ENCODE measurements around the gene MVK.

MVK gene

DNA sequence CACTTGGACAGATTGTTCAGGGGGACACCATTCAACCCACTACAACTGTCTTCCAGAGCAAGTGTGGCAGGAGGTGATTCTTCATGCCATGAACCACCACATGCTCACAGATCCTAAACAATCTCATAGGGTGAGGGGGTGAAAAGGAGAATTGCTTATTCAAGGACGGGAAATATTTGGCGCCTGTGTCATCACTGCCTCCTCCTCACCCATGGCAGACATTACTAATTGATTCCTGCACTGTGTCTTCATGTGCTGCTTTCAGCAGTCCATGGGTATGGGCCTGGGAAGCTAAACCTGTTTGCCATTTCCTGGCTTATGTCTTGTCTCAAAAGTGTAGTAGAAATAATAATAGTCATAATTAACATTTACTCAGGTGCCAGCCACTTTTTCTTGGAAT, 31.6 kb upstream of the MVK start:
- CTCF ChIA-PET, result no interaction called here
- DNase-seq (ENCODE audit: extremely low spot score), result no peak
- POLR2A ChIA-PET, result no interaction called here
- TF ChIP-seq L3MBTL2 (conservative IDR thresholded peaks at IDR 0.05) (no peak), HDGF (IDR thresholded peaks at IDR 0.05; ENCODE audit: borderline replicate concordance) (no peak), FOXM1 (IDR thresholded peaks at IDR 0.05; ENCODE audit: borderline replicate concordance) (no peak), SP1 (IDR thresholded peaks at IDR 0.05) (no peak), CTBP1 (IDR thresholded peaks at IDR 0.05; ENCODE audit: borderline replicate concordance) (no peak), SUZ12 (IDR thresholded peaks at IDR 0.05) (no peak), TARDBP (IDR thresholded peaks at IDR 0.05) (no peak), ARNT (IDR thresholded peaks at IDR 0.05) (no peak), FOXK2 (IDR thresholded peaks at IDR 0.05) (no peak), LEF1 (IDR thresholded peaks at IDR 0.05; ENCODE audit: borderline replicate concordance) (no peak)

DNA sequence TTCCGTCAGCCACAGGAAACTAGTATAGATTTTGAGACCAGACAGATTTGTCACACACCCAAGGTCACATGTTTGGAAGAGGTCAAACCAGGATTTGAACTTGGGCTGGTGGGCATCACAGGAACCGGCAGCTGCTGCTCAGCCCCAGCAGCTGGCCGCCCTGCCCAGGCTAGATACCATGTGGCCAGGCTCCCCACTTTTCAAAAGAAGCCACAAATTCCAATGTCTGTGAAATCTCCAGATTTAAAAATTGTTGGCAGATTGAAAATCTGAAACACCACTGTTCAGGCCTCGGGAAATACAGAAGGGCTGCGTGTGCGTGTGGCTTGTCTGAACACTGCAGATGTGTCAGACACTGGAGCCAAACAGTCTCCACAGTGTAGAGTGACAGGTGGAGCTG, 30.7 kb upstream of the MVK start:
- CTCF ChIA-PET, result no interaction called here
- TF ChIP-seq, protein P1, sequence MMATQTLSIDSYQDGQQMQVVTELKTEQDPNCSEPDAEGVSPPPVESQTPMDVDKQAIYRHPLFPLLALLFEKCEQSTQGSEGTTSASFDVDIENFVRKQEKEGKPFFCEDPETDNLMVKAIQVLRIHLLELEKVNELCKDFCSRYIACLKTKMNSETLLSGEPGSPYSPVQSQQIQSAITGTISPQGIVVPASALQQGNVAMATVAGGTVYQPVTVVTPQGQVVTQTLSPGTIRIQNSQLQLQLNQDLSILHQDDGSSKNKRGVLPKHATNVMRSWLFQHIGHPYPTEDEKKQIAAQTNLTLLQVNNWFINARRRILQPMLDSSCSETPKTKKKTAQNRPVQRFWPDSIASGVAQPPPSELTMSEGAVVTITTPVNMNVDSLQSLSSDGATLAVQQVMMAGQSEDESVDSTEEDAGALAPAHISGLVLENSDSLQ (IDR thresholded peaks at IDR 0.05), result no peak
- no peak for TF ChIP-seq HDGF (IDR thresholded peaks at IDR 0.05; ENCODE audit: borderline replicate concordance)
- DNase-seq (ENCODE audit: extremely low spot score), result no peak
- POLR2A ChIA-PET, result no interaction called here

DNA sequence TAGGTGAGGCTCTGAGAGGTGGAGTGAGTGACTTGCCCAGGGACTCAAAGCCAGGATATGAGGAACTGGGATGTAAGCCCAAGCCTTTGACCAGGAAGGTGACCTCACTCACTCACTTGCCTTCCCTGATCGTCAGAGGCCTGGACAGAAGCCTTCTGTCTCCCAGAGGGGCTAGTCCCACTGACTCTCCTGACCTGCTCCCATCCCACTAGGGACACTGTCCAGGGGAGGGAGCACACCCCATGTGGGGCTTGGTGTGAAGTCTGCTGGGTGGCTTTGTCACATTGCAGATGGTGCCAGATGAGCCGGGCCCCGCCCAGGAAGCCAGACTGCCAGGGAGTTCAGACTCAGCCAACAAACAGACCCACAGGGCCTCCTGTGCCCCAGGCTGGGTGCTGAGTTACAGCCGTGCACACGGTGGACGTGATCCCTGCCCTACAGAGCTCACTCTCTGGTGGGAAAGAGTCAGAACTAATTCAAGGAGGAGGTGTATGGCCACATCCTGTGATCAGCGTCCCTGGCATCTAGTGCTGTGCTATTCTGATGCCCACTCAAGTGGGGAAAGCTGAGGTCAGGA, 28.6 kb upstream of the MVK start:
- TF ChIP-seq LEF1 (IDR thresholded peaks at IDR 0.05; ENCODE audit: borderline replicate concordance) (no peak), CTBP1 (IDR thresholded peaks at IDR 0.05; ENCODE audit: borderline replicate concordance) (no peak), SP1 (IDR thresholded peaks at IDR 0.05) (no peak), FOXA1 (IDR thresholded peaks at IDR 0.05) (no peak), NFRKB (IDR thresholded peaks at IDR 0.05) (no peak), ARNT (IDR thresholded peaks at IDR 0.05) (no peak), TARDBP (IDR thresholded peaks at IDR 0.05) (no peak), HDGF (IDR thresholded peaks at IDR 0.05; ENCODE audit: borderline replicate concordance) (no peak), BHLHE40 (IDR thresholded peaks at IDR 0.05; ENCODE audit: borderline replicate concordance) (no peak)
- TF ChIP-seq, protein P1 (IDR thresholded peaks at IDR 0.05), result no peak
- DNase-seq (ENCODE audit: extremely low spot score), result no peak
- ChIA-PET CTCF (no interaction called here), POLR2A (no interaction called here)

DNA sequence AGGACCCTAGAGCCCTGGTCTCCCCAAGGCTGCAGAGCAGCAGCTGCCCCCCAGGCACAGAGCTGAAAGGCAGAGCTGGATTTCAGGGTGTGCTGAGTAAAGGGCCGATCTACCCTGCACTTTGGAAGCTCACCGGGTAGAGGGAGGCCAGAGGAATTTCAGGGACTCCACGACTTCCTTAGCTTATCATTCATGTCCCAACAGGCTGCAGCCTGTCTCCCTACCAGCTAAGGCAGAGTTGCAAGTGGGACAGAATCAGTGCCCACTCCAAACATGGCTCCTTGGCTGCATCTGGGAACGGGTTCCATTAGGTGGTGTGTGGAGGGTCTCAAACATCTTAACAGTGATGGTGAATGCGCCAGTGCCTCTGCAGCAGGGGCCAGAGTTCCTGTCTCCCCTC, 27.8 kb upstream of the MVK start:
- no peak for TF ChIP-seq SP1 (IDR thresholded peaks at IDR 0.05)
- TF ChIP-seq HDGF (IDR thresholded peaks at IDR 0.05; ENCODE audit: borderline replicate concordance), result no peak
- no peak for TF ChIP-seq ELF4 (IDR thresholded peaks at IDR 0.05)
- TF ChIP-seq FOXA1 (IDR thresholded peaks at IDR 0.05), result no peak
- no peak for TF ChIP-seq ARNT (IDR thresholded peaks at IDR 0.05)
- TF ChIP-seq SUZ12 (IDR thresholded peaks at IDR 0.05), result no peak
- TF ChIP-seq FOXK2 (IDR thresholded peaks at IDR 0.05), result no peak
- TF ChIP-seq, protein P1 (IDR thresholded peaks at IDR 0.05), result no peak
- no peak for TF ChIP-seq LEF1 (IDR thresholded peaks at IDR 0.05; ENCODE audit: borderline replicate concordance)
- TF ChIP-seq L3MBTL2 (conservative IDR thresholded peaks at IDR 0.05), result no peak
- no peak for TF ChIP-seq NFRKB (IDR thresholded peaks at IDR 0.05)
- POLR2A ChIA-PET, result no interaction called here
- no peak for DNase-seq (ENCODE audit: extremely low spot score)

DNA sequence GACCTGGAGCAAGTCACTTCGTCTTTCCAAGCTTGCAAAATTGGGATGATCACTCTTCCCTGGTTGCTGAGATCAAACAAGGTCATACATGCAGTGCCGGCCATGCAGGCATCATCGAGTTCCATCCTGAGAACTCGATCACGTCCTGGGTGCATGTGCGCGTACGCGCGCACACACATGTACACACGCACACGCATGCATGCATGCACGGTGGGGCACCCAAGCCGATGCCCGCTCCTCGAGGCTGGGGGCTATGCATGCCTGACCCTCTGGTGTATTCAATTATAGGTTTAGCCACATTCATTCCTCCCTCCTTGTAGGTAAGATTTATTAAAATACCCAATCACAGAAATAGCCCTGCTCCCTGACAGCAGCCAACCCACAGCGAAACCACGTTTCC, 26.3 kb upstream of the MVK start:
- POLR2A ChIA-PET, result no interaction called here
- no peak for TF ChIP-seq SP1 (IDR thresholded peaks at IDR 0.05)
- no peak for TF ChIP-seq SUZ12 (IDR thresholded peaks at IDR 0.05)
- TF ChIP-seq ELF4 (IDR thresholded peaks at IDR 0.05), result no peak
- TF ChIP-seq ARNT (IDR thresholded peaks at IDR 0.05), result no peak
- TF ChIP-seq ZNF384 (IDR thresholded peaks at IDR 0.05), result no peak
- no peak for TF ChIP-seq TARDBP (IDR thresholded peaks at IDR 0.05)
- no peak for TF ChIP-seq BHLHE40 (IDR thresholded peaks at IDR 0.05; ENCODE audit: borderline replicate concordance)
- TF ChIP-seq FOXK2 (IDR thresholded peaks at IDR 0.05), result no peak
- no peak for TF ChIP-seq CTBP1 (IDR thresholded peaks at IDR 0.05; ENCODE audit: borderline replicate concordance)
- TF ChIP-seq HDGF (IDR thresholded peaks at IDR 0.05; ENCODE audit: borderline replicate concordance), result no peak
- TF ChIP-seq, protein P1 (IDR thresholded peaks at IDR 0.05), result no peak
- TF ChIP-seq FOXM1 (IDR thresholded peaks at IDR 0.05; ENCODE audit: borderline replicate concordance), result no peak
- no peak for TF ChIP-seq L3MBTL2 (conservative IDR thresholded peaks at IDR 0.05)
- no peak for TF ChIP-seq NFRKB (IDR thresholded peaks at IDR 0.05)
- no peak for TF ChIP-seq FOXA1 (IDR thresholded peaks at IDR 0.05)
- TF ChIP-seq LEF1 (IDR thresholded peaks at IDR 0.05; ENCODE audit: borderline replicate concordance), result no peak
- DNase-seq (ENCODE audit: extremely low spot score), result no peak
- CTCF ChIA-PET, result no interaction called here

More for the DNA sequence above, 27.8 kb upstream of the MVK start:
- CTCF ChIA-PET, result no interaction called here

DNA sequence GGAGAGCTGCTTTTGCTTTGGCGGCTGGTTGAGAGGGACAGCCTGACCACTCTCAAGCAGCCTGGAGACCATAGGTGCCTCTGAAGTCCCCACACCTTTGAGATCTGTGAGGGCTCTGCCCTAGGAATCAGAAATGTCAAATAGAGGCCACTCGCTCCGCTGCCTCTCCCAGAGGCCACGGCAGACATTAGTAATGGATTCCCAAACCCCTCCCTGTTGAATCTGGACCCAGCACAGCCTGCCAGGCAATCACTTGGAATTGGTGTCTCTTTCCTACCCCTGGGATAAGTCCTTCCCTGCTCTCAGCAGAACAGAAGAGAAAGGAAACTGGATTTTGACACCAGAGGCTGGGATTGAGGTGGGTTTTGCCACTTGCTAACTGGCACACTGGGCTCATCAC, 25.3 kb upstream of the MVK start:
- ChIA-PET POLR2A (no interaction called here), CTCF (no interaction called here)
- TF ChIP-seq SUZ12 (IDR thresholded peaks at IDR 0.05), result no peak
- TF ChIP-seq ZNF384 (IDR thresholded peaks at IDR 0.05), result no peak
- no peak for TF ChIP-seq L3MBTL2 (conservative IDR thresholded peaks at IDR 0.05)
- no peak for TF ChIP-seq FOXA1 (IDR thresholded peaks at IDR 0.05)
- TF ChIP-seq HDGF (IDR thresholded peaks at IDR 0.05; ENCODE audit: borderline replicate concordance), result no peak
- no peak for TF ChIP-seq NFRKB (IDR thresholded peaks at IDR 0.05)
- no peak for TF ChIP-seq SP1 (IDR thresholded peaks at IDR 0.05)
- TF ChIP-seq TARDBP (IDR thresholded peaks at IDR 0.05), result no peak
- TF ChIP-seq ARNT (IDR thresholded peaks at IDR 0.05), result no peak
- TF ChIP-seq CTBP1 (IDR thresholded peaks at IDR 0.05; ENCODE audit: borderline replicate concordance), result no peak
- TF ChIP-seq FOXK2 (IDR thresholded peaks at IDR 0.05), result no peak
- TF ChIP-seq LEF1 (IDR thresholded peaks at IDR 0.05; ENCODE audit: borderline replicate concordance), result no peak
- TF ChIP-seq, protein P1 (IDR thresholded peaks at IDR 0.05), result no peak
- no peak for TF ChIP-seq BHLHE40 (IDR thresholded peaks at IDR 0.05; ENCODE audit: borderline replicate concordance)
- TF ChIP-seq FOXM1 (IDR thresholded peaks at IDR 0.05; ENCODE audit: borderline replicate concordance), result no peak
- TF ChIP-seq ELF4 (IDR thresholded peaks at IDR 0.05), result no peak
- no peak for DNase-seq (ENCODE audit: extremely low spot score)

Data from HEK293T (cell line).